OCI-LY1 (cell line): Measurements from ENCODE around the gene POLR1B.

Source experiments
- H2AFZ ChIP-seq: fragments of 200-600 bp; sonication (generic), shearing (Covaris generic); 2 replicates; pipeline ENCODE4 v1.6.0; 2014; ENCODE audit warnings: antibody characterized with exemption, mild to moderate bottlenecking, low read length
- H3F3A ChIP-seq: fragments of 200-600 bp; sonication (generic), shearing (Covaris generic); 2 replicates; pipeline ENCODE4 v1.6.0; 2014; ENCODE audit warnings: mild to moderate bottlenecking, antibody characterized with exemption, low read length, moderate library complexity; ENCODE audit not compliant: insufficient read depth
- H3K27ac ChIP-seq: fragments of 200-600 bp; sonication (generic); 2 replicates; pipeline ENCODE4 v1.5.1; 2014; ENCODE audit warnings: low read length, mixed run types, mild to moderate bottlenecking, low read depth; ENCODE audit not compliant: poor library complexity, severe bottlenecking
- H3K27me3 ChIP-seq: fragments of 200-600 bp; sonication (generic); 2 replicates; pipeline ENCODE4 v1.6.0; 2014; ENCODE audit warnings: antibody characterized with exemption, mild to moderate bottlenecking, low read length, moderate library complexity; ENCODE audit not compliant: insufficient read depth
- H3K36me3 ChIP-seq: fragments of 200-600 bp; sonication (generic); 2 replicates; pipeline ENCODE4 v1.6.1; 2014; ENCODE audit warnings: mild to moderate bottlenecking, antibody characterized with exemption, low read length, moderate library complexity, mixed read lengths; ENCODE audit not compliant: insufficient read depth
- H3K4me1 ChIP-seq: fragments of 200-600 bp; sonication (generic); 2 replicates; pipeline ENCODE4 v1.5.1; 2014; ENCODE audit warnings: mild to moderate bottlenecking, low read length, moderate library complexity; ENCODE audit not compliant: insufficient read depth, severe bottlenecking
- H3K4me2 ChIP-seq: fragments of 200-600 bp; sonication (generic), shearing (Covaris generic); 2 replicates; pipeline ENCODE4 v1.6.1; 2014; ENCODE audit warnings: low read length
- H3K4me3 ChIP-seq: fragments of 200-600 bp; sonication (generic); 2 replicates; pipeline ENCODE4 v1.5.1; 2014; ENCODE audit warnings: low read length, low read depth, mild to moderate bottlenecking, mixed read lengths; ENCODE audit not compliant: poor library complexity, severe bottlenecking
- H3K79me2 ChIP-seq: fragments of 200-600 bp; shearing (Covaris generic); 2 replicates; pipeline ENCODE4 v1.6.1; 2016; ENCODE audit warnings: mixed run types, low read length, mixed read lengths; ENCODE audit not compliant: insufficient read depth
- H3K9ac ChIP-seq: fragments of 200-600 bp; sonication (generic), shearing (Covaris generic); 2 replicates; pipeline ENCODE4 v1.6.1; 2014; ENCODE audit warnings: mild to moderate bottlenecking, low read length, mixed read lengths
- H3K9me2 ChIP-seq: fragments of 200-600 bp; sonication (generic), shearing (Covaris generic); 2 replicates; pipeline ENCODE4 v1.6.1; 2014; ENCODE audit warnings: low read depth, mild to moderate bottlenecking, low read length, mixed read lengths
- H3K9me3 ChIP-seq: fragments of 200-600 bp; shearing (Covaris generic); 2 replicates; pipeline ENCODE4 v1.6.1; 2014; ENCODE audit warnings: low read length, mixed read lengths
- H4K20me1 ChIP-seq: fragments of 200-600 bp; sonication (generic), shearing (Covaris generic); 2 replicates; pipeline ENCODE4 v1.6.0; 2016; ENCODE audit warnings: mild to moderate bottlenecking, low read length; ENCODE audit not compliant: insufficient read depth
- CTCF ChIP-seq: fragments of 200-600 bp; sonication (generic), shearing (Covaris generic); IDR thresholded peaks from 2 replicates; pipeline ENCODE4 v1.5.1; 2017; ENCODE audit warnings: mild to moderate bottlenecking, antibody characterized with exemption, low read length, moderate library complexity, mixed read lengths
- EZH2 ChIP-seq: fragments of 200-600 bp; sonication (generic), shearing (Covaris generic); IDR thresholded peaks from 2 replicates; pipeline ENCODE4 v1.8.0; 2017; ENCODE audit warnings: borderline replicate concordance, mixed run types, mild to moderate bottlenecking, antibody characterized with exemption, low read length, moderate library complexity, mixed read lengths

Gene POLR1B

GRCh38 chr2:112597537-112598322, 55.5 kb downstream of the POLR1B start:
- Histone ChIP-seq H3K4me3 (no peak overlapping the region), H3K9me2 (no peaks in the 10 kb centered on the region), H3K27ac (no peak overlapping the region), H3K4me1 (no peaks in the 10 kb centered on the region), H3K27me3 (no peaks in the 10 kb centered on the region), H3K79me2 (no peaks in the 10 kb centered on the region), H3K9ac (no peak overlapping the region), H4K20me1 (no peaks in the 10 kb centered on the region), H3F3A (no peaks in the 10 kb centered on the region), H3K4me2 (no peak overlapping the region), H2AFZ (no peak overlapping the region), H3K36me3 (no peaks in the 10 kb centered on the region; the same call in 1 of the 2 replicates), H3K9me3 (no peaks in the 10 kb centered on the region)
- TF ChIP-seq EZH2, result no peak
- TF ChIP-seq CTCF, result no peak

- H3K27me3 ChIP-seq, result no peaks in the 10 kb centered on the region
- no peak overlapping the region for H3K9ac ChIP-seq
- no peak overlapping the region for H2AFZ ChIP-seq
- no peak overlapping the region for H3K4me2 ChIP-seq
- H3K9me2 ChIP-seq, result no peaks in the 10 kb centered on the region
- H3K36me3 ChIP-seq, result no peaks in the 10 kb centered on the region
- H3K9me3 ChIP-seq, result no peaks in the 10 kb centered on the region
- H3K4me1 ChIP-seq, result no peaks in the 10 kb centered on the region
- no peaks in the 10 kb centered on the region for H4K20me1 ChIP-seq
- no peaks in the 10 kb centered on the region for H3F3A ChIP-seq
- H3K27ac ChIP-seq, result no peak overlapping the region
- TF ChIP-seq CTCF (no peak), EZH2 (no peak)
- H3K79me2 ChIP-seq, result no peaks in the 10 kb centered on the region
- H3K4me3 ChIP-seq, result no peak overlapping the region
Measured at GRCh38 chr2:112600634-112601033, 58.4 kb downstream of the POLR1B start.

- no peaks in the 10 kb centered on the region for H4K20me1 ChIP-seq
- no peaks in the 10 kb centered on the region for H3K9me2 ChIP-seq
- no peak overlapping the region for H3K27ac ChIP-seq
- H3K9me3 ChIP-seq, result no peaks in the 10 kb centered on the region
- no peaks in the 10 kb centered on the region for H3K4me1 ChIP-seq
- no peaks in the 10 kb centered on the region for H3K79me2 ChIP-seq
- no peak for TF ChIP-seq EZH2
- no peak for TF ChIP-seq CTCF
- no peak overlapping the region for H3K4me2 ChIP-seq
- H3F3A ChIP-seq, result no peaks in the 10 kb centered on the region
- H3K4me3 ChIP-seq, result no peak overlapping the region
- no peaks in the 10 kb centered on the region for H3K36me3 ChIP-seq
- no peak overlapping the region for H3K9ac ChIP-seq
- H3K27me3 ChIP-seq, result no peaks in the 10 kb centered on the region
- no peak overlapping the region for H2AFZ ChIP-seq
Measured at GRCh38 chr2:112601754-112602153, 59.5 kb downstream of the POLR1B start.
